ENCODE data around the gene DNAH17.
"Not testable (repeated sequence)": the region's sequence is repeated elsewhere in the genome, so short reads cannot be mapped to it uniquely, and the experiment has no call there.

Gene DNAH17

GRCh38 chr17:78476149-78476548 is 101.0 kb downstream of the DNAH17 start:
- DNase-seq = no peak

- no peak for DNase-seq
These were observed 102.0 kb downstream of the DNAH17 start for GRCh38 chr17:78475211-78475610.

GRCh38 chr17:78474614-78475146 is 102.5 kb downstream of the DNAH17 start:
- no peak for DNase-seq

- DNase-seq = no peak
These were observed 103.1 kb downstream of the DNAH17 start for GRCh38 chr17:78473951-78474613.

- no peak for DNase-seq
These were observed 104.9 kb downstream of the DNAH17 start for GRCh38 chr17:78472035-78472905.

GRCh38 chr17:78471635-78472034 is 105.6 kb downstream of the DNAH17 start:
- no peak for DNase-seq

GRCh38 chr17:78469443-78469842 is 107.8 kb downstream of the DNAH17 start:
- DNase-seq = no peak

GRCh38 chr17:78468366-78468765 is 108.8 kb downstream of the DNAH17 start:
- no peak for DNase-seq

- DNase-seq = no peak
These were observed 110.1 kb downstream of the DNAH17 start for GRCh38 chr17:78466786-78467715.

- not testable (repeated sequence) for DNase-seq
These were observed 110.9 kb downstream of the DNAH17 start for GRCh38 chr17:78466109-78466785.

GRCh38 chr17:78462148-78462547 is 115.0 kb downstream of the DNAH17 start:
- DNase-seq = no peak

GRCh38 chr17:78461799-78462053 is 115.5 kb downstream of the DNAH17 start:
- no peak for DNase-seq

GRCh38 chr17:78460951-78461798 is 116.0 kb downstream of the DNAH17 start:
- no peak for DNase-seq

- DNase-seq = no peak
These were observed 117.0 kb downstream of the DNAH17 start for GRCh38 chr17:78460176-78460675.

GRCh38 chr17:78459696-78460095 is 117.5 kb downstream of the DNAH17 start:
- DNase-seq = no peak

GRCh38 chr17:78458736-78459335 is 118.4 kb downstream of the DNAH17 start:
- no peak for DNase-seq

GRCh38 chr17:78458091-78458490 is 119.1 kb downstream of the DNAH17 start:
- no peak for DNase-seq

GRCh38 chr17:78454346-78454745 is 122.8 kb downstream of the DNAH17 start:
- no peak for DNase-seq

- no peak for DNase-seq
These were observed 125.4 kb downstream of the DNAH17 start for GRCh38 chr17:78451753-78452152.

- DNase-seq = no peak
These were observed 126.4 kb downstream of the DNAH17 start for GRCh38 chr17:78450696-78451345.
